Measurements from ENCODE around the gene FDXACB1.

DNA sequence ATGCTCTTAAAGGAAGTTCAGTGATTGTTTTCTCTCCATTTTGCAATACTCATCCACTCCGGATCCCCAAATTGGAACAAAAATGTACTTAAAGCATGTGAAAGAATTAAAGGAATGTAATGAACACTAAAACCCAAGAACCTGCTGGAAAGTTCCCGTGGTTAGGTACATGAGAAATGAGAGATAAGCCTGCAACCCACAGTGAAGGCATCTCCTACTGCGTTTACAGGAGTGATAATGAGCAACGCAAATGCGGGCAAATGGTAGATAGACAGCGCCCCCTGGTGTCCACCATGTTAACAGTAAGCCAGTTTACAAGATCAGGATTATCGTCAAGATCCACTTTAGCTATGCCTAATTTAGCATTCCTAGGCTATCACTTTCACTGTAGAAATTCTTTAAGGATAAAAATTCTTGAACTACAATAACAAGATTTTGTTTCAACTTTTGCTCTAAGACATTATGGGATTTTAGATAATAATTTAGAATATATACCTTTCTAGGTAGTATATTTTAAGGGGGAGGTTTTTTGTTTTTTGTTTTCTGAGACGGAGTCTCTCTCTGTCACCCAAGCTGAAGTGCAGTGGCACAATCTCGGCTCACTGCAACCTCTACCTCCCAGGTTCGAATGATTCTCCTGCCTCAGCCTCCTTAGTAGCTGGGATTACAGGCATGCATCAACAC is 37.5 kb downstream of the FDXACB1 start:
- TF ChIP-seq POLR2A (IDR thresholded peaks at IDR 0.05; ENCODE audit: low read depth, low read length) (no peak), TAF1 (IDR thresholded peaks at IDR 0.05; ENCODE audit: low read depth, low read length) (no peak), POLR2AphosphoS5 (IDR thresholded peaks at IDR 0.05; ENCODE audit: low read depth, low read length) (no peak)

Data from GM12891 (cell line).